GM18861 (cell line): ENCODE measurements around the gene CUEDC2.

ENCODE experiments used
- ATAC-seq: cut with Tn5 transposase; IDR thresholded peaks from one replicate; pipeline ENCODE4 v1.9.1; 2021; ENCODE audit not compliant: unreplicated experiment

Gene CUEDC2

DNA sequence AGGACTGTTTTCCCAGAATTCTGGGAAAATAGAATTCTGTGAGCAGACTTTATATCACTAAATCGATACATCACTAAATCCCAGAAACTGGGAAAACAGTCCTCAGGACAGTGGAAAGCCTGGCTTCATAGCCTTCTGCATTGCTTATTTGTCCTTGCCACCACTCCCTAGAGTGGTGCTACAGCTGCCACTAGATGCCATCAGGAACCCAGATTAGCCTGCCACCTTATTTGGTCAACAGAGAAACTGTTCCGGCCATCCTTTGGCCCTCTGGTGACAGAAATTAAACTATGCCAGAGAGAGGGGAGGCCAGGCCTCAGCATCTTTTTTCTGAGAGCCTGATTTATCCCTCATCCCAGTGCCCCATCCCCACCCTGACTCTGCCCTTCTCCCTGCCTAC, 56.5 kb downstream of the CUEDC2 start:
- ATAC-seq = no peak

DNA sequence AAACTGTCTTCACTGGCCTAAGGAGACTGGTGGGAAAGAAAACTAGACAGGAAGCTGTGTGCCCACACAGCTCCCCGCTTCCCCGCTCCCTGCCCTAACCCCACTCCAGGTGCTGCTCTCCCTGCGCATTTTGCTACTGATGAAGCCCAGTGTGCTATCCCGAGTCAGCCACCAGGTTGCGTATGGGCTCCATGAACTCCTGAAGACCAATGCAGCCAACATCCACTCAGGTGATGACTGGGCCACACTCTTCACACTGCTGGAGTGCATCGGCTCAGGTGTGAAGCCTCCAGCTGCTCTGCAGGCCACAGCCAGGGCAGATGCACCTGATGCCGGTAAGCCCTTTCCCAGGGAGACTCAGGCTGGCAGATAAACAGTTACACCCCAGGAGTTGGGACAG, 57.1 kb downstream of the CUEDC2 start:
- no peak for ATAC-seq
